ENCODE data around the gene TIPIN. TPM values are rescaled to one million over a fixed set of nuclear protein-coding genes. Genes with fewer than 3 reads are reported as not detected.
A peak's percentile ranks its signal among the peaks of the same experiment; 100 is the strongest.

The TIPIN gene
- total and polyA plus RNA-seq, 2 of the 8 experiments (the other 6 are each of a cell fraction or from before 2014, with no cell fraction given): 8.5 to 24.7 TPM

GRCh38 chr15:66404122-66404521 is 47.6 kb upstream of the TIPIN start:
- peaks cover 0 to 2% of the 10 kb centered on the region in 2 experiments for H4K20me1 ChIP-seq (replicated peaks in 1 of 2; ENCODE audit: control insufficient read depth in 1 of 2, insufficient read depth in 2 of 2, low read length in 2 of 2)
- peak overlapping the region in 1 of 4 experiments; percentile 26; a peak in 1 of 8 replicates for H3K4me3 ChIP-seq (ENCODE audit: extremely low read depth in 1 of 4, insufficient read depth in 2 of 4, low read depth in 3 of 4, low read length in 4 of 4)
- 0 out of 7 replicates have a peak overlapping the region, but pooled peaks of 1 of the 4 experiments have one; percentile 44 for H3K9ac ChIP-seq (replicated peaks in 1 of 4; ENCODE audit: extremely low read depth in 1 of 4, low read depth in 3 of 4, low read length in 3 of 4)

More at GRCh38 chr15:66404122-66404521, 47.6 kb upstream of the TIPIN start:
- peak overlapping the region; percentile 91; the same call in 1 of the 2 replicates for H2AK5ac ChIP-seq (ENCODE audit: low read depth, low read length)
- 0 out of 2 replicates have a peak, but pooled peaks have one; percentile 11 for TF ChIP-seq TBP (IDR thresholded peaks at IDR 0.05; ENCODE audit: low read depth, low read length)
- TF ChIP-seq E2F6 (IDR thresholded peaks at IDR 0.05): no peak
- H4K8ac ChIP-seq (ENCODE audit: extremely low read depth, insufficient read depth, low read length): no peak overlapping the region
- WGBS, 2 experiments (ENCODE audit: extremely low coverage in 1 of 2, insufficient coverage in 1 of 2, insufficient read length in 1 of 2, insufficient replicate concordance in 2 of 2, low coverage in 1 of 2, low lambda C conversion rate in 2 of 2, missing lambda C conversion rate in 1 of 2): 72% methylated on average over 8 of the region's 8 CpGs; no CpG with 5 or more reads in 1 of the 2 experiments
- peaks cover 15 to 96% of the 10 kb centered on the region in 2 experiments for H3K79me2 ChIP-seq (ENCODE audit: control insufficient read depth in 1 of 2, insufficient read depth in 2 of 2, low read length in 2 of 2)
- ChIA-PET CTCF (ENCODE audit: partially characterized antibody) (interaction anchor here (0.7 to 6.3 kb wide), 17 partner anchors 8 to 1155 kb away, joined by 3 to 47 read pairs (median 3); partner anchors contain the start of genes MAP2K1 and SNAPC5), POLR2A (ENCODE audit: partially characterized antibody) (interaction anchor here (0.8 to 7.9 kb wide), 13 partner anchors 12 to 101 kb away, joined by 3 to 64 read pairs (median 5); partner anchors contain the start of genes SNAPC5 and ZWILCH)
- H4K5ac ChIP-seq (ENCODE audit: insufficient read length, low read depth, low read length): no peak overlapping the region
- H2BK12ac ChIP-seq (ENCODE audit: low read depth, low read length): peak overlapping the region; percentile 94
- H3K4me1 ChIP-seq (replicated peaks in 1 of 4; ENCODE audit: control insufficient read depth in 3 of 4, insufficient read depth in 4 of 4, low read length in 3 of 4): peaks cover 1 to 21% (median 14%) of the 10 kb centered on the region in 4 experiments; a peak in 6 of 7 replicates
- peaks cover 6% of the 10 kb centered on the region for H3K79me1 ChIP-seq (ENCODE audit: low read depth, low read length)
- peak overlapping the region; percentile 95; the same call in 1 of the 2 replicates for H2BK20ac ChIP-seq (ENCODE audit: low read length)
- peak overlapping the region; percentile 82; the same call in 1 of the 2 replicates for H2BK5ac ChIP-seq (ENCODE audit: low read depth, low read length)
- H3K56ac ChIP-seq (replicated peaks; ENCODE audit: insufficient read length, low read depth, low read length): no peak overlapping the region
- no peak overlapping the region for H2AFZ ChIP-seq (ENCODE audit: low read length)
- peak overlapping the region; percentile 56; the same call in 1 of the 2 replicates for H3K27ac ChIP-seq (ENCODE audit: low read depth, low read length)
- no peak for DNase-seq (ENCODE audit: low read depth in 1 of 2, low spot score in 2 of 2)
- H3K18ac ChIP-seq (ENCODE audit: extremely low read depth, low read length): peak overlapping the region; percentile 72
- H3K23me2 ChIP-seq (ENCODE audit: low read depth, low read length): no peaks in the 10 kb centered on the region
- no peak overlapping the region for H3K14ac ChIP-seq (ENCODE audit: insufficient read length)
- H3K4me2 ChIP-seq (ENCODE audit: insufficient read depth in 1 of 2, low read depth in 2 of 2, low read length in 2 of 2): peak overlapping the region; percentile 3 to 31; a peak in 3 of 4 replicates
- H3K27me3 ChIP-seq (replicated peaks in 1 of 4; ENCODE audit: control insufficient read depth in 3 of 4, extremely low read depth in 1 of 4, insufficient read depth in 3 of 4, low read length in 3 of 4): no peaks in the 10 kb centered on the region
- no peak overlapping the region for H3K4ac ChIP-seq (replicated peaks; ENCODE audit: insufficient read length, low read depth, low read length)
- H4K91ac ChIP-seq (replicated peaks; ENCODE audit: insufficient read length, low read length): peak overlapping the region; percentile 78
- no peak overlapping the region for H2BK120ac ChIP-seq (replicated peaks; ENCODE audit: low read depth, low read length)
- no peak for FAIRE-seq
- H2BK15ac ChIP-seq (ENCODE audit: low read length): peak overlapping the region; percentile 84; the same call in 1 of the 2 replicates
- no peak overlapping the region for H3K23ac ChIP-seq (ENCODE audit: insufficient read length)
- H3K36me3 ChIP-seq (ENCODE audit: control insufficient read depth in 2 of 4, insufficient read depth in 4 of 4, low read length in 3 of 4): peaks cover 0 to 2% (median 0%) of the 10 kb centered on the region in 4 experiments; a peak in 1 of 8 replicates
- no peaks in the 10 kb centered on the region for H3K9me3 ChIP-seq (ENCODE audit: insufficient read depth in 2 of 2, low read depth in 1 of 2, low read length in 1 of 2)
